Endothelial cell (in vitro differentiated cells): ENCODE data around the gene LARGE1. TPM values are rescaled to one million over a fixed set of nuclear protein-coding genes. Genes with fewer than 3 reads are reported as not detected.

Experiments used
- DNase-seq: peaks from one replicate; pipeline ENCODE4 v3.0.0; 2021; ENCODE audit warnings: low spot score
- H3K27ac Mint-ChIP-seq: one replicate; pipeline ENCODE4 v1.8.0; 2021; ENCODE audit warnings: mixed read lengths, inconsistent platforms; ENCODE audit not compliant: unreplicated experiment
- H3K27me3 Mint-ChIP-seq: one replicate; pipeline ENCODE4 v1.8.0; 2021; ENCODE audit warnings: mild to moderate bottlenecking, moderate library complexity, mixed read lengths, inconsistent platforms; ENCODE audit not compliant: unreplicated experiment
- H3K36me3 Mint-ChIP-seq: one replicate; pipeline ENCODE4 v1.8.0; 2021; ENCODE audit warnings: mild to moderate bottlenecking, low read depth, mixed read lengths, inconsistent platforms; ENCODE audit not compliant: unreplicated experiment
- H3K4me1 Mint-ChIP-seq: one replicate; pipeline ENCODE4 v1.8.0; 2021; ENCODE audit warnings: mild to moderate bottlenecking, mixed read lengths, inconsistent platforms; ENCODE audit not compliant: unreplicated experiment
- H3K4me3 Mint-ChIP-seq: one replicate; pipeline ENCODE4 v1.8.0; 2021; ENCODE audit warnings: mild to moderate bottlenecking, mixed read lengths, inconsistent platforms; ENCODE audit not compliant: unreplicated experiment
- H3K9me3 Mint-ChIP-seq: one replicate; pipeline ENCODE4 v1.8.0; 2021; ENCODE audit warnings: mixed read lengths, inconsistent platforms; ENCODE audit not compliant: unreplicated experiment
- total RNA-seq: library from RNA; stranded (reverse); fragmentation: NEBNext Ultra II Directional; extraction: Animal tissue kit (Norgen Biotek cat#: 25700); gene quantifications from one replicate; pipeline ENCODE4 v1.2.1, GENCODE V29; 2021; ENCODE audit not compliant: unreplicated experiment
- TF ChIP-seq, protein P1 (sequence below): fragments of 200-600 bp; sonication (generic); IDR thresholded peaks from one replicate; pipeline ENCODE4 v1.5.0; 2021; ENCODE audit warnings: antibody characterized with exemption; ENCODE audit not compliant: unreplicated experiment

Gene LARGE1
- total RNA-seq, 1 donor from 2014 or later = 25.4 TPM

DNA sequence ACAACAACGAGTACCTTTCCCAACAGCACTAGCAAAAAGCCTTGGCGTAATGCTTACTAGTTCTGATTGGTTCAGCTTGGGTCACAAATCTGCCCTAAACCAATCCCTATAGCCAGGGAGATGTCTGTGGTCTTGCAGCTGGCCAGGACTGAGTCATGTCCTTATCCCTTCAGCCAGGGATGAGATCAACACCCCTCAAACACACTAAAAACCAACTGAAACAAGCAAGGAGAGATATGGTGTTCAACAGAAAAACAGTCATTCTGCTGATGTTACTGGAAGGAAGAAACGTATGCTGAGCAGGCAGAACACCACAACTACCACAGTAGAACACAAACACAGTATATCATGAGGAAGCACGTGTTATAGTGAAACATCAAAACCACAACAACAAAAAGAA lies 375.6 kb downstream of the LARGE1 start:
- Mint-ChIP-seq H3K4me1 (no peaks in the 10 kb centered on the region), H3K36me3 (no peaks in the 10 kb centered on the region), H3K27ac (no peak overlapping the region), H3K27me3 (peaks cover 3% of the 10 kb centered on the region), H3K9me3 (no peaks in the 10 kb centered on the region), H3K4me3 (no peak overlapping the region)
- DNase-seq = no peak
- TF ChIP-seq, protein P1, sequence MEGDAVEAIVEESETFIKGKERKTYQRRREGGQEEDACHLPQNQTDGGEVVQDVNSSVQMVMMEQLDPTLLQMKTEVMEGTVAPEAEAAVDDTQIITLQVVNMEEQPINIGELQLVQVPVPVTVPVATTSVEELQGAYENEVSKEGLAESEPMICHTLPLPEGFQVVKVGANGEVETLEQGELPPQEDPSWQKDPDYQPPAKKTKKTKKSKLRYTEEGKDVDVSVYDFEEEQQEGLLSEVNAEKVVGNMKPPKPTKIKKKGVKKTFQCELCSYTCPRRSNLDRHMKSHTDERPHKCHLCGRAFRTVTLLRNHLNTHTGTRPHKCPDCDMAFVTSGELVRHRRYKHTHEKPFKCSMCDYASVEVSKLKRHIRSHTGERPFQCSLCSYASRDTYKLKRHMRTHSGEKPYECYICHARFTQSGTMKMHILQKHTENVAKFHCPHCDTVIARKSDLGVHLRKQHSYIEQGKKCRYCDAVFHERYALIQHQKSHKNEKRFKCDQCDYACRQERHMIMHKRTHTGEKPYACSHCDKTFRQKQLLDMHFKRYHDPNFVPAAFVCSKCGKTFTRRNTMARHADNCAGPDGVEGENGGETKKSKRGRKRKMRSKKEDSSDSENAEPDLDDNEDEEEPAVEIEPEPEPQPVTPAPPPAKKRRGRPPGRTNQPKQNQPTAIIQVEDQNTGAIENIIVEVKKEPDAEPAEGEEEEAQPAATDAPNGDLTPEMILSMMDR = no peak

DNA sequence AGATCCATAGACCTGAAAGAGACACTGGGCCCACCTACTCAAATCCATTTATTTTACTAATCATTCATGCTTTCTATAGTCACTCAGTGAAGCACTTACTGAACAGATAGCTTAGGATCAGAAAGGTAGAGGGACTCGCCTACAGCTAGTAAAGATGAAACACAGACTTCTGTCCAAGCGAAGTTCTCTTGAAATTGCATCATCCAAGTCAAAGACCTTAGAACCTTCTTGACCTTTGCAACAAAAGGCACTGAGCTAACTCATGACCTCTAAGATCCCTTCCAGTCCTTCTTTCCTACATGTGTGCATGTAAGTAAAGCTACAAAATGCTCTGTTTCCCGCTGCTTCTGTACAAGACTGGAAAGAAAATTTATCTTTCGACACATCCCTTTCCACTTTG lies 377.6 kb downstream of the LARGE1 start:
- H3K27me3 Mint-ChIP-seq = peaks cover 3% of the 10 kb centered on the region
- no peaks in the 10 kb centered on the region for H3K9me3 Mint-ChIP-seq
- TF ChIP-seq, protein P1 = no peak
- no peak overlapping the region for H3K4me3 Mint-ChIP-seq
- no peak overlapping the region for H3K27ac Mint-ChIP-seq
- H3K36me3 Mint-ChIP-seq = no peaks in the 10 kb centered on the region
- no peak for DNase-seq
- H3K4me1 Mint-ChIP-seq = no peaks in the 10 kb centered on the region

DNA sequence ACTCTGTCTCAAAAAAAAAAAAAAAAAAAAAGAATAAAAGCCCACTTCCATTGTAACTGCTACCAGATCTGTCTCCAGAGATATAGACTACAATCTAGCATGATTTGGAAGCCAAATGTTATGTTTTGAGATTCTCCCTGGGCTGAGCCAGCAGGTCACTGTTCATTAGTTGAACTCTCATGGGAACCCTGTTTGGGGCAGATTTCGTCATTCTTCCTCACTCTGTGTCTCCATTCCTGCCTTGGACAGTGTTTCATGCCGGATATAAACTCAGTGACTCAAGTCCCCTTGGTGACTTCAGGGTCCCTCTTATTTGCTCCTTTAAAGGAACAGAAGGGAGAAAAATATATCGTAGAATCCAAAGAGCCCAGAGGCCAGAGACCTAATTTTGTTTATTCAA lies 378.1 kb downstream of the LARGE1 start:
- DNase-seq = no peak
- no peak overlapping the region for H3K27ac Mint-ChIP-seq
- no peaks in the 10 kb centered on the region for H3K4me1 Mint-ChIP-seq
- no peak overlapping the region for H3K4me3 Mint-ChIP-seq
- peaks cover 3% of the 10 kb centered on the region for H3K27me3 Mint-ChIP-seq
- no peaks in the 10 kb centered on the region for H3K36me3 Mint-ChIP-seq
- no peaks in the 10 kb centered on the region for H3K9me3 Mint-ChIP-seq
- TF ChIP-seq, protein P1 = no peak

DNA sequence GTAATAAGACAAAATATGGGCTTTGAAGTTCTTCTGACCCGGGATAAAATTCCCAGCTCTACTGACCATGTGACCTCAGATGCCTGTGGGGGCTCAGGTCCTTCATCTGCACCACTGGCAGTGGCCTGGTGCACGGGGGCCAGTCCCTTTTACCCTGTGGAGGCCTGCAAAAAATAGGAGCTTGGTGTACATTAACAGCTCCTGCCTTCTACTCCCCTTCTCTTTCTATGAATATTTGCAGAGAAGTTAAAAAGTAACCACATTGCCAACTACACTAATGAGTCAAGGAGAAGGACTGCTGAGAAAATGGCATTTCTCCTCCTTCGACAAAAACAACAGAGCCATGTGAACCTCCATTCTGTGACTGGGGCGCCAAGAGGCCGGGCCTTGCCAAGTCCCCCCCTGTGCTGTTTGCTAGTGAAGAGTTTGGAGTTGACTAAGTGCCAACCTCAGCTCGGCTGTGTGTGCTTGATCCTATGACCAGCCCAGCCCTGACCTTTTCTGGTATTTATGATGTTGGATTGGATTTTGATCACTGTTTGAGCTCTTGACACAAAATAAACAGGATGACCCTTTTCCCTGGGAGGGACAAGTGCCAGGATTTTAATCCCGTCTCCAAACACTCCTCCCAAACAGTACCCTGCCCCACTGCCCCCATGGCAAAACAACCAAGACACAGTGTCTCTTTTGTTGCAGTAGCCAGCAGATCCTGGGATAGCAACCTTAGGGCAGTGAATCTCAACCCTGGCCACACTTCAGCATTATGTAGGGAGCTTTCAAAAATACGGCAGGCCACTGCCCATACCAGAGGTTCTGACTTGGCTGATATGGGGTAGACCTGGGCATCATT lies 380.1 kb downstream of the LARGE1 start:
- no peaks in the 10 kb centered on the region for H3K36me3 Mint-ChIP-seq
- H3K4me1 Mint-ChIP-seq = no peaks in the 10 kb centered on the region
- no peaks in the 10 kb centered on the region for H3K9me3 Mint-ChIP-seq
- TF ChIP-seq, protein P1 = no peak
- DNase-seq = no peak
- H3K27me3 Mint-ChIP-seq = peaks cover 3% of the 10 kb centered on the region
- H3K27ac Mint-ChIP-seq = no peak overlapping the region
- H3K4me3 Mint-ChIP-seq = no peak overlapping the region

DNA sequence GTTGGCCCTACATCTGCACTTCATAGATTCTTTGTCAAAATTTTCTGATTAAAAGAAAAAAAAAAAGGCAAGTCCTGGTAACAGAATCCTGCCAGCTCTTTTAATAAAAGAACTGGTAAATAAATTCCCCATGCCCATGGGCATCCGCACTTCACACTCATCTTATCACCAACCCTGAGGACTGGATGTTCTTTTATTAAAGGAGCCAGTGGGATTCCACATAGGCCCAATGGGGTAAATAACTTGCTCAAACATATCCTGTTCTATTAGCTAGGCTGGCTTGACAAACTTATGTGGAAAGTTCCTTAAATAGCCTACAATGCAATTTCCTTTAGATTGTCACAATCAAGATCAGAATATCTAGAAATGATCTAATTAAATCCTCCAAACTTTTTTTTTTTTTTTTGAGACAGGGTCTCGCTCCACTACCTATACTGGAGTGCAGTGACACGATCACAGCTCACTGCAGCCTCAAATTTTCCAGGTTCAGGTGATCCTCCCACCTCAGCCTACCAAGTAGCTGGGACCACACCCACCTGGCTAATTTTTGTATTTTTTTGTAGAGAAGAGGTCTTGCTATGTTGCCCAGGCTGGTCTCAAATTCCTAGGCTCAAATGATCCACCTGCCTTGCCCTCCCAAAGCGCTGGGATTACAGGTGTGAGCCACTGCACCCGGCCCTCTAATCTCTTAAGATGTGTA lies 380.9 kb downstream of the LARGE1 start:
- Mint-ChIP-seq H3K27ac (no peak overlapping the region), H3K4me1 (no peaks in the 10 kb centered on the region), H3K36me3 (no peaks in the 10 kb centered on the region), H3K9me3 (no peaks in the 10 kb centered on the region), H3K27me3 (peaks cover 3% of the 10 kb centered on the region), H3K4me3 (no peak overlapping the region)
- no peak for DNase-seq
- TF ChIP-seq, protein P1 = no peak
